H1 (cell line): Measurements from ENCODE around the gene PITPNB. TPM values are rescaled to one million over a fixed set of nuclear protein-coding genes. Genes with fewer than 3 reads are reported as not detected.

ENCODE experiments used
- CTCF ChIA-PET: fragments of 300-600 bp; sonication (Branson Sonifier 250); formaldehyde crosslinking; loops from one replicate; lab custom pipeline; 2021; ENCODE audit not compliant: partially characterized antibody; lab: Charles Lee
- POLR2A ChIA-PET: fragments of 300-600 bp; sonication (Branson Sonifier 250); formaldehyde crosslinking; loops from one replicate; lab custom pipeline; 2021; ENCODE audit warnings: inconsistent platforms; ENCODE audit not compliant: partially characterized antibody; lab: Charles Lee
- DNase-seq, 2 experiments: peaks; one replicate each; pipeline versions ENCODE4 v3.0.0 to v3.0.0-alpha.2; 2010 to 2022; ENCODE audit warnings: low spot score in 2 of 2, low read depth in 1 of 2, mixed read lengths in 1 of 2
- FAIRE-seq: peaks from 2 replicates; lab custom pipeline; 2011; peaks lifted over from hg19 to GRCh38; lab: Jason Lieb, UNC
- H2AFZ ChIP-seq: 2 replicates; pipeline ENCODE4 v1.8.1; 2012; ENCODE audit warnings: low read length, inconsistent platforms
- H2AK5ac ChIP-seq: 2 replicates; pipeline ENCODE4 v1.6.1; 2013; ENCODE audit warnings: low read depth, low read length
- H2BK120ac ChIP-seq: replicated peaks from 2 replicates; pipeline ENCODE3; 2013; ENCODE audit warnings: low read depth, low read length, inconsistent platforms
- H2BK12ac ChIP-seq: 2 replicates; pipeline ENCODE4 v1.6.1; 2013; ENCODE audit warnings: low read depth, low read length
- H2BK15ac ChIP-seq: 2 replicates; pipeline ENCODE4 v1.6.1; 2013; ENCODE audit warnings: low read length
- H2BK20ac ChIP-seq: 2 replicates; pipeline ENCODE4 v1.6.1; 2013; ENCODE audit warnings: low read length
- H2BK5ac ChIP-seq: 2 replicates; pipeline ENCODE4 v1.6.1; 2013; ENCODE audit warnings: low read depth, low read length
- H3K14ac ChIP-seq: 2 replicates; pipeline ENCODE4 v1.6.1; 2013; ENCODE audit warnings: inconsistent platforms; ENCODE audit not compliant: insufficient read length
- H3K18ac ChIP-seq: 2 replicates; pipeline ENCODE4 v1.6.1; 2013; ENCODE audit warnings: low read length; ENCODE audit errors: extremely low read depth
- H3K23ac ChIP-seq: 2 replicates; pipeline ENCODE4 v1.6.1; 2013; ENCODE audit warnings: inconsistent platforms; ENCODE audit not compliant: insufficient read length
- H3K23me2 ChIP-seq: 2 replicates; pipeline ENCODE4 v1.6.1; 2013; ENCODE audit warnings: low read depth, low read length
- H3K27ac ChIP-seq: 2 replicates; pipeline ENCODE4 v1.6.1; 2011; ENCODE audit warnings: low read depth, low read length, inconsistent platforms
- H3K27me3 ChIP-seq, 4 experiments: replicated peaks in 1 of 4; 1 replicate in 1 of 4; 2 replicates in 3 of 4; pipeline versions ENCODE4 v1.6.1 to v1.8.1; 2011 to 2013; ENCODE audit warnings: low read length in 3 of 4, mild to moderate bottlenecking in 3 of 4, inconsistent platforms in 2 of 4, mixed read lengths in 2 of 4, moderate library complexity in 1 of 4; ENCODE audit not compliant: control insufficient read depth in 3 of 4, insufficient read depth in 3 of 4; ENCODE audit errors: extremely low read depth in 1 of 4
- H3K36me3 ChIP-seq, 4 experiments: 2 replicates each; pipeline versions ENCODE4 v1.6.1 to v1.8.1; 2011 to 2013; ENCODE audit warnings: mild to moderate bottlenecking in 4 of 4, low read length in 3 of 4, moderate library complexity in 2 of 4, control low read depth in 1 of 4, inconsistent platforms in 1 of 4; ENCODE audit not compliant: insufficient read depth in 4 of 4, control insufficient read depth in 2 of 4
- H3K4ac ChIP-seq: replicated peaks from 2 replicates; pipeline ENCODE3; 2013; ENCODE audit warnings: low read length, low read depth, mixed read lengths, inconsistent platforms; ENCODE audit not compliant: insufficient read length
- H3K4me1 ChIP-seq, 4 experiments: replicated peaks in 1 of 4; 1 replicate in 1 of 4; 2 replicates in 3 of 4; pipeline versions ENCODE4 v1.6.1 to v1.8.1; 2011 to 2013; ENCODE audit warnings: low read length in 3 of 4, inconsistent platforms in 2 of 4, mixed read lengths in 1 of 4; ENCODE audit not compliant: insufficient read depth in 4 of 4, control insufficient read depth in 3 of 4
- H3K4me2 ChIP-seq, 2 experiments: 2 replicates each; pipeline versions ENCODE4 v1.6.1 to v1.8.1; 2011 to 2013; ENCODE audit warnings: low read depth in 2 of 2, low read length in 2 of 2, control low read depth in 1 of 2, inconsistent platforms in 1 of 2, mild to moderate bottlenecking in 1 of 2; ENCODE audit not compliant: insufficient read depth in 1 of 2
- H3K4me3 ChIP-seq, 4 experiments: fragments of 200-600, 300-600 bp in 1 of 4; sonication (generic), shearing (Covaris generic), sonication (Bioruptor Twin) in 1 of 4; 2 replicates each; pipeline versions ENCODE4 v1.5.1 to v1.8.1; 2011 to 2016; ENCODE audit warnings: low read length in 4 of 4, low read depth in 3 of 4, control low read depth in 2 of 4, inconsistent platforms in 2 of 4, mild to moderate bottlenecking in 2 of 4, mixed read lengths in 1 of 4, moderate library complexity in 1 of 4; ENCODE audit not compliant: insufficient read depth in 2 of 4; ENCODE audit errors: extremely low read depth in 1 of 4
- H3K56ac ChIP-seq: replicated peaks from 2 replicates; pipeline ENCODE3; 2013; ENCODE audit warnings: low read depth, mild to moderate bottlenecking, mixed read lengths, low read length, inconsistent platforms; ENCODE audit not compliant: insufficient read length
- H3K79me1 ChIP-seq: 2 replicates; pipeline ENCODE4 v1.6.1; 2013; ENCODE audit warnings: low read depth, low read length, control low read depth
- H3K79me2 ChIP-seq, 2 experiments: 2 replicates each; pipeline versions ENCODE4 v1.6.1 to v1.8.1; 2012 to 2013; ENCODE audit warnings: low read length in 2 of 2, mild to moderate bottlenecking in 2 of 2, inconsistent platforms in 1 of 2; ENCODE audit not compliant: insufficient read depth in 2 of 2, control insufficient read depth in 1 of 2
- H3K9ac ChIP-seq, 4 experiments: replicated peaks in 1 of 4; 1 replicate in 1 of 4; 2 replicates in 3 of 4; pipeline versions ENCODE4 v1.6.1 to v1.8.1; 2011 to 2013; ENCODE audit warnings: low read depth in 3 of 4, low read length in 3 of 4, control low read depth in 2 of 4, mild to moderate bottlenecking in 2 of 4, moderate library complexity in 2 of 4, inconsistent platforms in 1 of 4; ENCODE audit errors: extremely low read depth in 1 of 4
- H3K9me3 ChIP-seq, 2 experiments: 2 replicates each; pipeline versions ENCODE4 v1.6.1 to v1.8.1; 2012 to 2013; ENCODE audit warnings: mild to moderate bottlenecking in 2 of 2, moderate library complexity in 2 of 2, control low read depth in 1 of 2, inconsistent platforms in 1 of 2, low read depth in 1 of 2, low read length in 1 of 2, mixed read lengths in 1 of 2; ENCODE audit not compliant: insufficient read depth in 2 of 2
- H4K20me1 ChIP-seq, 2 experiments: replicated peaks in 1 of 2; 2 replicates each; pipeline versions ENCODE3 to v1.8.1; 2011 to 2013; ENCODE audit warnings: inconsistent platforms in 2 of 2, low read length in 2 of 2, mild to moderate bottlenecking in 1 of 2; ENCODE audit not compliant: insufficient read depth in 2 of 2, control insufficient read depth in 1 of 2
- H4K5ac ChIP-seq: 2 replicates; pipeline ENCODE4 v1.6.1; 2013; ENCODE audit warnings: low read length, low read depth, mixed read lengths, inconsistent platforms; ENCODE audit not compliant: insufficient read length
- H4K8ac ChIP-seq: 2 replicates; pipeline ENCODE4 v1.8.0; 2013; ENCODE audit warnings: mild to moderate bottlenecking, moderate library complexity, low read length, inconsistent platforms; ENCODE audit not compliant: insufficient read depth; ENCODE audit errors: extremely low read depth
- H4K91ac ChIP-seq: replicated peaks from 2 replicates; pipeline ENCODE3; 2013; ENCODE audit warnings: low read length, mixed read lengths, inconsistent platforms; ENCODE audit not compliant: insufficient read length
- ATF2 ChIP-seq: IDR thresholded peaks from 2 replicates; pipeline ENCODE4 v1.6.1; 2012; ENCODE audit warnings: low read length, inconsistent platforms
- TBP ChIP-seq: IDR thresholded peaks from 2 replicates; pipeline ENCODE4 v1.6.1; 2011; ENCODE audit warnings: low read depth, low read length, improper control_type of control experiment
- WGBS, 2 experiments: shearing (Covaris generic) in 1 of 2; methylation state at CpG; one replicate each; pipeline versions ENCODE4 v1.1.6 to v1.1.7; 2013 to 2015; ENCODE audit warnings: low lambda C conversion rate in 2 of 2, mixed read lengths in 2 of 2, inconsistent platforms in 1 of 2, low coverage in 1 of 2, missing lambda C conversion rate in 1 of 2; ENCODE audit not compliant: insufficient replicate concordance in 2 of 2, insufficient coverage in 1 of 2, insufficient read length in 1 of 2; ENCODE audit errors: extremely low coverage in 1 of 2, missing lambda C conversion rate in 1 of 2; 5-methylcytosine and 5-hydroxymethylcytosine counted together
- polyA plus RNA-seq, 7 experiments: library from polyadenylated mRNA; depleted of rRNA in 3 of 7; stranded (reverse) in 5 of 7; unstranded in 2 of 7; fragments of >200 nt in 5 of 7; fragments of 200-250 nt in 2 of 7; gene quantifications; 1 replicate in 5 of 7; 2 replicates in 1 of 7; 4 replicates in 1 of 7; pipeline versions ENCODE4 v1.2.1 to v1.2.3, GENCODE V29; 2011 to 2013; ENCODE audit warnings: missing spikeins in 2 of 7, mixed read lengths in 2 of 7
- total RNA-seq: library from RNA; stranded (reverse); fragmentation: NEBNext Ultra II Directional; extraction: Animal tissue kit (Norgen Biotek cat#: 25700); gene quantifications from 2 replicates; pipeline ENCODE4 v1.2.1, GENCODE V29; 2021

Gene PITPNB
- total and polyA plus RNA-seq, 2 of the 8 experiments (the other 6 are each of a cell fraction or from before 2014, with no cell fraction given), result 24.6 to 89.3 TPM

GRCh38 chr22:27952091-27952490 is 33.0 kb upstream of the PITPNB start:
- no peak overlapping the region for H2AFZ ChIP-seq
- FAIRE-seq (no peak), DNase-seq (no peak)
- no peaks in the 10 kb centered on the region for H4K20me1 ChIP-seq
- H3K36me3 ChIP-seq, result no peaks in the 10 kb centered on the region
- WGBS, 2 experiments, result 91% methylated on average over 3 of the region's 3 CpGs; no CpG with 5 or more reads in 1 of the 2 experiments
- no peaks in the 10 kb centered on the region for H3K9me3 ChIP-seq
- ChIA-PET CTCF (no interaction called here), POLR2A (interaction anchor here (0.6 kb wide), 1 partner anchor 103 kb away, joined by 5 read pairs; no protein-coding TSS in a partner anchor)
- no peak overlapping the region for H3K18ac ChIP-seq
- H2AK5ac ChIP-seq, result no peak overlapping the region
- no peak overlapping the region for H3K4me2 ChIP-seq
- H4K5ac ChIP-seq, result no peak overlapping the region
- no peak overlapping the region for H3K14ac ChIP-seq
- no peak overlapping the region for H3K23ac ChIP-seq
- H2BK20ac ChIP-seq, result no peak overlapping the region
- TF ChIP-seq ATF2 (no peak), TBP (no peak)
- no peaks in the 10 kb centered on the region for H3K27me3 ChIP-seq
- no peak overlapping the region for H2BK12ac ChIP-seq
- no peaks in the 10 kb centered on the region for H3K4me1 ChIP-seq
- no peak overlapping the region for H3K4me3 ChIP-seq
- H4K91ac ChIP-seq, result no peak overlapping the region
- H3K9ac ChIP-seq, result no peak overlapping the region
- H3K4ac ChIP-seq, result no peak overlapping the region
- no peak overlapping the region for H3K56ac ChIP-seq
- H4K8ac ChIP-seq, result no peak overlapping the region
- no peaks in the 10 kb centered on the region for H3K23me2 ChIP-seq
- no peak overlapping the region for H2BK15ac ChIP-seq
- H3K79me2 ChIP-seq, result no peaks in the 10 kb centered on the region
- H2BK5ac ChIP-seq, result no peak overlapping the region
- H3K27ac ChIP-seq, result no peak overlapping the region
- H3K79me1 ChIP-seq, result no peaks in the 10 kb centered on the region
- no peak overlapping the region for H2BK120ac ChIP-seq
